Nephron progenitor cell (in vitro differentiated cells): ENCODE data around the gene ISY1.

Experiments
- DNase-seq: peaks from one replicate; pipeline ENCODE4 v3.0.0; 2021
- H3K27ac Mint-ChIP-seq: 2 replicates; pipeline ENCODE4 v1.8.0; 2021; ENCODE audit warnings: mild to moderate bottlenecking, moderate library complexity, mixed read lengths
- H3K27me3 Mint-ChIP-seq: 2 replicates; pipeline ENCODE4 v1.8.0; 2021; ENCODE audit warnings: mild to moderate bottlenecking, low read depth, mixed read lengths; ENCODE audit not compliant: poor library complexity
- H3K36me3 Mint-ChIP-seq: 2 replicates; pipeline ENCODE4 v1.8.0; 2021; ENCODE audit warnings: low read depth, mixed read lengths
- H3K4me1 Mint-ChIP-seq: 2 replicates; pipeline ENCODE4 v1.8.0; 2021; ENCODE audit warnings: mixed read lengths
- H3K4me3 Mint-ChIP-seq: 2 replicates; pipeline ENCODE4 v1.8.0; 2021; ENCODE audit warnings: mild to moderate bottlenecking, moderate library complexity, mixed read lengths
- H3K9me3 Mint-ChIP-seq: 2 replicates; pipeline ENCODE4 v1.8.0; 2021; ENCODE audit warnings: mild to moderate bottlenecking, moderate library complexity, mixed read lengths
- TF ChIP-seq, protein P1 (sequence below): fragments of 200-600 bp; sonication (generic); IDR thresholded peaks from 2 replicates; pipeline ENCODE4 v1.5.0; 2021; ENCODE audit warnings: antibody characterized with exemption

Gene ISY1

DNA sequence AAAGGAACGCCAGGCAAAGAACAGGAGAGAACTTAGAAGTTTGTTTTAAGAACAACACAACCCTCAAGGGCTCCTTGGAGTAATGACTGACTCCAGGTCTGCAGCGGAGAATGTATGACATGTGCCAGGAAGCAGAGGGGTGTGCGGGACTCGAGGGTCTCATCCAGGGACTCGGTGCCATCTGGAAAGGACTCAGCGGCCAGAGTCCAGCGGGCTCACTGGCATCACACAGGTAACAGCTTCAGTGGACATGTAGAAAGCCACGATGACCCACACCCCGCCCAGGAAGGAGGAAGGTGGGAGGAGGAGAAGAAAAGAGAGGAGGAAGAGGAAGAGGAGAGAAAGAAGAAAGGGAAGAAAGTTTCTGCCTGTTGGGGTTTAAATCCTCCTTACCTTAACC is 78.8 kb downstream of the ISY1 start:
- no peak overlapping the region for H3K27ac Mint-ChIP-seq
- H3K4me1 Mint-ChIP-seq: no peaks in the 10 kb centered on the region
- TF ChIP-seq, protein P1, sequence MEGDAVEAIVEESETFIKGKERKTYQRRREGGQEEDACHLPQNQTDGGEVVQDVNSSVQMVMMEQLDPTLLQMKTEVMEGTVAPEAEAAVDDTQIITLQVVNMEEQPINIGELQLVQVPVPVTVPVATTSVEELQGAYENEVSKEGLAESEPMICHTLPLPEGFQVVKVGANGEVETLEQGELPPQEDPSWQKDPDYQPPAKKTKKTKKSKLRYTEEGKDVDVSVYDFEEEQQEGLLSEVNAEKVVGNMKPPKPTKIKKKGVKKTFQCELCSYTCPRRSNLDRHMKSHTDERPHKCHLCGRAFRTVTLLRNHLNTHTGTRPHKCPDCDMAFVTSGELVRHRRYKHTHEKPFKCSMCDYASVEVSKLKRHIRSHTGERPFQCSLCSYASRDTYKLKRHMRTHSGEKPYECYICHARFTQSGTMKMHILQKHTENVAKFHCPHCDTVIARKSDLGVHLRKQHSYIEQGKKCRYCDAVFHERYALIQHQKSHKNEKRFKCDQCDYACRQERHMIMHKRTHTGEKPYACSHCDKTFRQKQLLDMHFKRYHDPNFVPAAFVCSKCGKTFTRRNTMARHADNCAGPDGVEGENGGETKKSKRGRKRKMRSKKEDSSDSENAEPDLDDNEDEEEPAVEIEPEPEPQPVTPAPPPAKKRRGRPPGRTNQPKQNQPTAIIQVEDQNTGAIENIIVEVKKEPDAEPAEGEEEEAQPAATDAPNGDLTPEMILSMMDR: no peak
- no peak overlapping the region for H3K4me3 Mint-ChIP-seq
- no peaks in the 10 kb centered on the region for H3K36me3 Mint-ChIP-seq
- no peaks in the 10 kb centered on the region for H3K9me3 Mint-ChIP-seq
- peaks cover 3% of the 10 kb centered on the region for H3K27me3 Mint-ChIP-seq
- no peak for DNase-seq

DNA sequence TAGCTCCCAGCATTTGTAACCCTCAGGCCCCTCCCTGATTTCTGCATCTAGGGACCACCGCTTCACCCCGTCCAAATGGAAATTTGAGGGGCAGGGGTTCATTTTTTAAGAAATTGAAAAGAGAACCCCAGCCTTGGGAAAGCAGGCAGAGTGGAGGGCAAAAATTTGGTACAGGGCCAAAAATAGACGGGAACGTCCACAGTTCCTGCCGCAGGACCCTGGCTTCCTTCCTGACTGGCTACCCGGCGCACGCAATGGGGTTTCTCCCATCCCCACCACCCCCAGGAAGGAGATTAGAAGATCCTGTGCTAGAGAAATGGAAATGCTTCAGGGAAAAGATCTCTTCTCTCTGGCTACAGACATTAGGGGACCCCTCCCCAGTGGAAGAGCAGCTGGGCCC is 79.4 kb downstream of the ISY1 start:
- H3K36me3 Mint-ChIP-seq: no peaks in the 10 kb centered on the region
- peaks cover 3% of the 10 kb centered on the region for H3K27me3 Mint-ChIP-seq
- TF ChIP-seq, protein P1: no peak
- no peak for DNase-seq
- no peaks in the 10 kb centered on the region for H3K4me1 Mint-ChIP-seq
- no peak overlapping the region for H3K27ac Mint-ChIP-seq
- H3K9me3 Mint-ChIP-seq: no peaks in the 10 kb centered on the region
- H3K4me3 Mint-ChIP-seq: no peak overlapping the region

DNA sequence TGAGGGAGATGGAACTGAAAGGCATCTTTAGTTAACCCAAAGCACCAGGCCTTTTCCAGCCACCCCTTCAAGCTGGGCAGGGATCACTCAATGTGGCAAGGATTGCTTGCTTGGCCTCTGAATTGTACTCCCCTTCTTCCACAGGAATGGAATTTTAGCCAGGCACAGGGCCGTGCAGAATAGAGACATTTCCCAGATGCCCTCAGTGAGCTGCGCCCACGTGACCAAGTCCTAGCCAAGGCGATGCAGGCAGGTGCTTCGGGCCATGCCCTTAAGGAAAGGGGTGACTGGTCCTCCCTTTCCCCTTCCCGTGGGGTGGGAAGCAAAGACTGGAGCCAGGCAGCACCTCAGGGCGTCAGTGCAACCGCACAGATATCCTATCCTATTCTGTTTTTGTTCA is 82.4 kb downstream of the ISY1 start:
- TF ChIP-seq, protein P1: no peak
- Mint-ChIP-seq H3K4me3 (no peak overlapping the region), H3K9me3 (no peaks in the 10 kb centered on the region), H3K36me3 (no peaks in the 10 kb centered on the region), H3K27ac (no peak overlapping the region), H3K4me1 (no peaks in the 10 kb centered on the region), H3K27me3 (peaks cover 7% of the 10 kb centered on the region)
- DNase-seq: no peak
